GM08714 (cell line): Measurements from ENCODE around the gene NTSR1.
"Not testable (repeated sequence)": the region's sequence is repeated elsewhere in the genome, so short reads cannot be mapped to it uniquely, and the experiment has no call there.

Experiments
- H3K4me3 ChIP-seq: fragments of 200-500 bp; sonication (Bioruptor generic); 2 replicates; pipeline ENCODE4 v1.5.1; 2014; ENCODE audit warnings: mild to moderate bottlenecking, low read length, inconsistent platforms
- ZNF274 ChIP-seq: IDR thresholded peaks from 2 replicates; pipeline ENCODE4 v1.6.1; 2012; ENCODE audit warnings: mild to moderate bottlenecking, low read depth, low read length

The NTSR1 gene

DNA sequence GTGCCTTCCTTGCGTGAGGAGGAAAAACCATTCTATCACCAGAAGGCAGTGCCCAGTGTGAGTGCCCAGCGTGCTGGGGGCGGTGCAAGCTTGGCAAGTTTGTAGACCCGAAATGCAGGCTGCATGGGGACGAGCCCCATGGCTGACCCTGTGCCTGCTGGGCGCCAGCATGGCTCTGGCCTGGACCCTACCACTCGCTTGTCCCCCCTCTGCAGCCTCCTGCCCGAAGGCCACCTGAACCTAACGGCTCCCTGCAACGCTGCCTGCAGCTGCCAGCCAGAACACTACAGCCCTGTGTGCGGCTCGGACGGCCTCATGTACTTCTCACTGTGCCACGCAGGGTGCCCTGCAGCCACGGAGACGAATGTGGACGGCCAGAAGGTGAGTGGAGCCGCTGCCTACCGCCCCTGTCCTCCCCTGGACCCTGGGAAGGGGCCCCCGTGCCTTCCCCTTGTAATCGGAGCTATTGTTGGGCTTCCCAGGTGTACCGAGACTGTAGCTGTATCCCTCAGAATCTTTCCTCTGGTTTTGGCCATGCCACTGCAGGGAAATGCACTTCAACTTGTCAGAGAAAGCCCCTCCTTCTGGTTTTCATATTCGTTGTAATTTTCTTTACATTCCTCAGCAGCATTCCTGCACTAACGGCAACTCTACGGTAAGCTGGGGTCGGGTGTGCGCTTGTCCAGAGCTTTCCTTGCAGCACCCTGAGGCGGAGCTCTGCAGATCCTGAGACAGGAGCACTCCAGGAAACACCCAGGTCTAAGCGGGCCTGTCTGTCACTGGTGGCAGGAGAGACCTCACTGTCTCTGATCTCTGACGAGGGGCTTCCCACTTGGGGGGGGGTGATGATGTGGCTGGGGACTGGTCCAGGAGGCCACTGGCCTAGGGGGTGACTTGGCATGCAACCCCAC, 40.9 kb upstream of the NTSR1 start:
- no peak for TF ChIP-seq ZNF274
- no peak overlapping the region for H3K4me3 ChIP-seq

DNA sequence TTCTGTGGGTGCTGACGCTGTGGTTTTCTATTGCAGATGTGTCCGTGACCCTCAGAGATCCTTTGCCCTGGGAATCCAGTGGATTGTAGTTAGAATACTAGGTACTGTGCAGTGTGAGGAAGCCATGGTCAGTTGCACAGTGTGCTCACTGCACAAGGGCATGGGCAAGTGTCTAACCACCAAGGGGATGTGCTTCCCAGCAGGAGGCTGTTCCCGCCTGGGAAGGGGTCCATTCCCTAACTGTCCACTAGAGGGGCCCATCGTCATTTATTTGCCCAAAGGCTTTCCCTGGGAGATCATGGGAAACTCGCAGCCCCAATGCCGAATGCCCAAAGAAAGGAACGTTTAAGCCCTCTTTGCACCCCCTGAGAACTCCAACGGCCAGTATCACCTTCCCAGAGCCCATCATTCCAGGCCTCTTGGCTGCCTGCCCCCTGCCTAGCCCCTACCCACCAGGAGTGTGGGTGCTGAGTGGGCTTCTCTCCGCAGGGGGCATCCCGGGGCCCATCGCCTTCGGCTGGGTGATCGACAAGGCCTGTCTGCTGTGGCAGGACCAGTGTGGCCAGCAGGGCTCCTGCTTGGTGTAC, 40.1 kb upstream of the NTSR1 start:
- no peak for TF ChIP-seq ZNF274
- H3K4me3 ChIP-seq = no peak overlapping the region

DNA sequence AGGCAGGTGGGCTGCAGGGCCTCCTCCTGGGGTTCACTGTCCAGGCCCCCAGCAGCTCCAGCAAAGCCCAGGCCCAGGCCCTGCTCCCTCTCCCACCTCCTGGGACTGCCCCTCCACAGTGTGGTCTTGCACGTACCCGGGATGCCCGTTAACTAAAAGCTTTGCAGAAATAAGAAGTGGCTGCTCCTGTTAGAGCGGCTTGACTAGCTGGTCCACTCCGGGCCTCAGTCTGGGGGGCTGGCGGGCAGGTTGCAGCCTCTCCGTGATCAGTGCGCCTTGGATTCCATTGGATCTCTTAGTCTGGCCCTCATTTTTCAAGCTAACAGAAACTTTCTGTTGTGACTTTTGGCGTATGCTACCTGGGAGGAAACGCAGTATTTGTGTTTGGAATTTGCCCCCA, 39.4 kb upstream of the NTSR1 start:
- H3K4me3 ChIP-seq = no peak overlapping the region
- no peak for TF ChIP-seq ZNF274

DNA sequence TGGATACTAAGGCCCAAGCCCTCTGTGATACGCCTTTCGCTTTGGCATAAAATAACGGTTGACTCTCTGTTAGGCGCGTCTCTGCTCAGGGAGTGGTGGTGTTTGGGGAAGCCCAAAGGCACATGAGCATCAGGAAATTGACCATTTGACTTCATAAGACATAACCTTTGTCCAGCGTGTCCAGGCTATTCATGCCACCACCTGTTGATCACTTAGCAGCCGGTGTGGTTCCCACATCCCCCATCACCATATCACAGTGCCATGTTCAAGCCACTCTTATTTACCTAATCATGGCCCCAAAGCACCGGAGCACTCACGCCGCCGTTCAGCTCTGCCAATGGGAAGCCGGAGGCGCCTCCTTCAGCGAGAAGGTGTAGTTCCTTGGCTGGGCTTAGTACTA, 38.5 kb upstream of the NTSR1 start:
- H3K4me3 ChIP-seq = no peak overlapping the region
- TF ChIP-seq ZNF274 = no peak

DNA sequence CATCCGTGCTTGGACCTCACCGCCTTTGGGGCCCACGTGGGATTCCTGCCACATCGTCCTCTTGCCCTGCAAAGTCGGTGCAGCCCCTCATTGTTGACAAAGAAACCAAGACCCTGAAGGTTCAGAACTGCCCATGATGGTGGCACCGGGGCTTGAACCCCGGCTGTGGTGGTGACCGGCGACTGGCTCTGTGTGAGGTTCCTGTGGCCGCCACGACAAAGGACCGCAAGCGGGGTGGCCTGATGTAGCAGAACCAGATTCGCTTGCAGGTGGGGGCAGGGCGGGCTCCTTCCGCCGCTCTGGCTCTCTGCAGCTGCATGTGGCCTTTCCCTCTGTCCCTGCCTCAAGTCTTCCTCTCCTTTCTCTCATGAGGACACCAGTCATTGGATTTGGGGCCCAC, 37.6 kb upstream of the NTSR1 start:
- H3K4me3 ChIP-seq = no peak overlapping the region
- no peak for TF ChIP-seq ZNF274

DNA sequence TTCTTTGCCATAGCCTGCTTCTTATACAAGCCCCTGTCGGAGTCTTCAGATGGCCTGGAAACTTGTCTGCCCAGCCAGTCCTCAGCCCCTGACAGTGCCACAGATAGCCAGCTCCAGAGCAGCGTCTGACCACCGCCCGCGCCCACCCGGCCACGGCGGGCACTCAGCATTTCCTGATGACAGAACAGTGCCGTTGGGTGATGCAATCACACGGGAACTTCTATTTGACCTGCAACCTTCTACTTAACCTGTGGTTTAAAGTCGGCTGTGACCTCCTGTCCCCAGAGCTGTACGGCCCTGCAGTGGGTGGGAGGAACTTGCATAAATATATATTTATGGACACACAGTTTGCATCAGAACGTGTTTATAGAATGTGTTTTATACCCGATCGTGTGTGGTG, 36.9 kb upstream of the NTSR1 start:
- H3K4me3 ChIP-seq = no peak overlapping the region
- TF ChIP-seq ZNF274 = no peak

DNA sequence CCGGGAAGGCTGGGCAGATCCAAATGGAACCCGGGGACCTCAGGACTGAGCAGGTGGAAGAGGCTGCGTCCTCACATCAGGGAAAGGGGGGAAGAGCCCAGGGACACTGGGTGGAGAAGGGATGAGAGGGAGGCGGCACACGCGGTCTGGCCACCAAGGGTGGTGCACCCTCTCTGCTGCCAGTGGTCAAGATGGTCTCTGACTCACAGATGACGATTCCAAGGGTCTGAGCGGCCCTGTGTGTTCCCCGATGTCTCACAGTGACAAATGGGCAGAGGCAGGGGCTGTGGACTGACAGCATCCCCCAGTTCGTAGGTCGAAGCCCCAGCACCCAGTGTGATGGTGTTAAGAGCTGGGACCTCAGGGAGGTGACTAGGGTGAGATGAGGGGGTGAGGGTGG, 34.3 kb upstream of the NTSR1 start:
- no peak for TF ChIP-seq ZNF274
- H3K4me3 ChIP-seq = no peak overlapping the region

DNA sequence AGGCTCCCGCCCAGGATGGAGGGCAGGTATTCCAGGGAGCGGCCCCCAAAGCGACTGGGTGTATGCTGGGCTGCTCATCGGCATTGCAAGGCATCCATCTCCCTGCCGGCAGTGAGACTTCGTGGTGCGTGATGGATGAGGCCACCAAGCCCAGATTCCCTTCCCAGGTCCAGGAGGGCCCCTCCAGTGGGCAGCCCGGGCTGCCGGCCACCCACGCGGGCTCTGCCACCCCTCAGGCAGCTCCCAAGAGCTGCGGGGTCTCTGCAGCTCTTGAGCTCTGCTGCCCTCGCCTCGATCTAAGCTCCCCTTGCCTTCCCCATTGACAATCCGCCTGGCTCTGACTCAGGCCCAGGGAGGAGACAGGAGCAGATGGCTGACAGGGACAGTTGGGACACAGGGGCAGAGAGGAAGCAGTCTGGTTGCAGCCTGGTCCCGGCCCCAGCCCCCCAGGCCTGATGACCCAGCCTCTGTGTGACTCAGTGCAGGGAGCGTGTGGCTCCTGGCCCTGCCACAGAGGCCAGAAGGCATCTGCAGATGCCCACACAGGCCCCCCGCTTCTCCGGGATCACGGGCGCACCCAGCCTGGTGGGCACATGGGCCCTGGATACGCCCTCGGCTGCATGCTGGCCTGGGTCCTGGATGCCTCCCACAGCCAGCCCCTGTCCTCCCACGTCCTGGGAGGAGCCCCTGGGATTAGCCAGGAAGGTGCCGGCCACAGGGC, 33.3 kb upstream of the NTSR1 start:
- no peak overlapping the region for H3K4me3 ChIP-seq
- no peak for TF ChIP-seq ZNF274

DNA sequence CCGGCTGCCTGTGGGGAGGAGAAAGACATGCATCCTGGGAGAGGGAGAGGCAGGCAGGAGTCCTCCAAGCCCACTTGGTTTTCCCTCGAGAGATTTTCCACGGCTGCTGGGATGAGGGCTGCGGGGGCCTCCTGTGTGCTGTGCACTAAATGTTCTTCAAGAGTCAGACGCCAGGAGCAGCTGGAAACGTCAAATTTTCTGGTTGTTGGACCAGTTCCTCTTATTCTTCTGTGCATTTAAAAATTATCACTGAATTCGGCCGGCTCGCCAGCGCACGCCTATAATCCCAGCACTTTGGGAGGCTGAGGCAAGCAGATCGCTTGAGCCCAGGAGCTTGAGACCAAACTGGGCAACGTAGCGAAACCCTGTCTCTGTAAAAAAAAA, 32.8 kb upstream of the NTSR1 start:
- TF ChIP-seq ZNF274 = no peak
- no peak overlapping the region for H3K4me3 ChIP-seq

GRCh38 chr20:62676976-62677375, 31.7 kb upstream of the NTSR1 start:
- no peak overlapping the region for H3K4me3 ChIP-seq
- TF ChIP-seq ZNF274 = no peak

GRCh38 chr20:62677678-62678077, 31.0 kb upstream of the NTSR1 start:
- no peak for TF ChIP-seq ZNF274
- no peak overlapping the region for H3K4me3 ChIP-seq

- no peak for TF ChIP-seq ZNF274
- H3K4me3 ChIP-seq = no peak overlapping the region
These were observed 30.1 kb upstream of the NTSR1 start for GRCh38 chr20:62678553-62678952.

DNA sequence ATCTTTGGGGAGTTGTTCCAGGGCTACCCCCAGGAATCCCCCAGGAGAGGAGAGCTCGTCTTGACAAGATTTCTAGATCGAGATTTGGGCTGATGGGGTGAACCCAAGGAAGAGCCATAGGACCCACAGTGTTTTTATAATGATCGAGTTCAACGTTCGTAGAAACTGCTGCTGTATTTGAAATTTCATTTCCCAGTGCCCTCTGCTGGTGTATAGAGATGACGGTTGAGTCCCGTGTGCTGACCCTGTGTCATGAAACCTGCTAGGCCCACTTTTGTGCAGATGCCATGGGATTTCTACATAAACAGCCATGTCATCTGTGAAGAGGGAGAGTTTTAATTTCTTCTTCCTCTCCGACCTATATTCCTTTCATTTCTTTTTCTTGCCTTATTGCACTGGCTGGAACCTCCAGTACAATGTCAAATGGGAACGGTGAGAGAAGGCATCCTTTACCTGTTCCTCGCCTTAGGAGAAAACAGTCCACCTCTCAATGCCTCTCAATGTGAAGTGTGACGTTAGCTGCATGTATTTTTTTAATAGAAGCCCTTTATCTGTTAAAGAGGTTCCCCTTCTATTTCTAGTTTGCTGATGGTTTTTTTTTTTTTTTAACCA, 28.6 kb upstream of the NTSR1 start:
- no peak for TF ChIP-seq ZNF274
- no peak overlapping the region for H3K4me3 ChIP-seq

- no peak for TF ChIP-seq ZNF274
- no peak overlapping the region for H3K4me3 ChIP-seq
These were observed 25.6 kb upstream of the NTSR1 start for GRCh38 chr20:62682912-62683517.

DNA sequence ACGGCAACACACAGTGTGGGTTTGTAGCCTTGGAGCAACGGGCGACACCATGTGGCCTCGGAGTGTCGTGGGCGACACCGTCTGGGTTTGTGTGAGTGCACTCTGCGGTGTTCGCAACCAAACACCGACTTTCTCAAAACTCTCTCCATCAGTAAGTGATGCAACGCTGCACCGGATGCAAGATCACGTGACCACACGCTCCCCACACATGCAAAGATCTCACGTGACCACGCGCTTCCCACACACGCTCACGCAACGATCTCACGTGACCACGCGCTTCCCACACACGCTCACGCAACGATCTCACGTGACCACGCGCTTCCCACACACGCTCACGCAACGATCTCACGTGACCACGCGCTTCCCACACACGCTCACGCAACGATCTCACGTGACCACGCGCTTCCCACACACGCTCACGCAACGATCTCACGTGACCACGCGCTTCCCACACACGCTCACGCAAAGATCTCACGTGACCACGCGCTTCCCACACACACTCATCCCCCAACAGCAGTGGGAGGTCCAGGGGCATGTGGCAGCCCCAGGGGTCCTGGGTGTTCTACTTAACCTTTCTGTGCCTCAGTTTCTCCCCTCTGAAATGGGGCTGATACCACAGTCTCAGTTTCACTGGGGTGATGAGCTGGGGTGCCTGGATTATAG, 24.8 kb upstream of the NTSR1 start:
- not testable (repeated sequence) for H3K4me3 ChIP-seq
